Glomerular visceral epithelial cell (primary cell): Measurements from ENCODE around the gene FGF21.

ENCODE experiments used
- DNase-seq: peaks from one replicate; pipeline ENCODE4 v3.0.0-alpha.2; 2016; ENCODE audit errors: extremely low spot score

FGF21 gene

DNA sequence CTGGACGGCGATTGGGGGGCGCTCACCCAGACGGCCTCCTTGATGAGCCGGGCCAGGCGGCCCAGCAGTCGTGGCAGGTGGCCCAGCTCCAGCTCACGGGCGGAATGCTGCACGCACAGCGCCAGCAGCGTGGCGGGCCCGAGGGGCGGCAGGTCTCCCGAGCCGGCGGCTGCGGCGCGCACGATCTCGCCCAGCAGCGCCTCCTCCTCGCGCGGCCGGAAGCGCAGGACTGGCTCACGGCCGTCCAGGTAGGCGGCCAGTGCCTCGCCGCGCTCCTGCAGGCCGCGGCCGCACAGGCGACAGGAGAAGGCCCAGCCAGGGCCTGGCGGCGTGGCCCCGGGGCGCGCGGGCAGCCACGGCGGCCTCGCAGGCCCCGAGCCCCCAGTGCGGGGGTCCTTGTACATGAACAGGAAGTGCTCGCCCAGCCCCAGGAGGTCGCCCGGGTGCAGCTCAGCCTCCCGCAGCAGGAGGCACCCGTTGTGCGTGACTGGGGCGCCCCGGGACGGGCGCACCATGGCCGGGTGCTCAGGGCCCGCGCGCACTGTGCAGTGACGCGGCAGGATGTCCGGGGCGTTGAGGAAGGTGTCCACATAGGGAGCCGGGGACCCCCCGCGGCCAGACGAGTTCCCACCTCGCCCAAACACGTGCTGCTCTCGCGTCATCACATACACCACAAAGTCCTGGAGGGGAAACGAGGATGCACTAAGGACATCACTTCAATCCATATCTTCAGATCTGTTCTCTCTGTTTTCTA lies 26.2 kb upstream of the FGF21 start:
- DNase-seq: no peak

DNA sequence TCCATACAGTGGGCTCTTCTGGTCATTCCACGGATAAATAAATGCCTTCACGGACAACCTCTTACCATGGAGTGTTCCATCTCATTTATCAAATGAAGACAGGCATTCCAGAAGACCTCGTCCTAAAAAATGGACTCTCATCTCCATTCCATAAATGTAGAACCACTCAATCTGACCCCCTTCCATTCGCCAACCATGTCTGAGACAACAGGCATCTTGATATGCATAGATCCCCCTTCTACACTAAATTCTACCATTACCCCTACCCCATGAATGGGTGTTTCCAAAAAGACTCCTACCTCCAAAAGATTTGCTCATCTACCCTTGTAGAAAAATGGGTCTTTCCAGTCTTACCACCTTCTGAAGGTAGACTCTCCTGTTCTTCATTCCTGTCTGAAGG lies 23.9 kb upstream of the FGF21 start:
- no peak for DNase-seq

DNA sequence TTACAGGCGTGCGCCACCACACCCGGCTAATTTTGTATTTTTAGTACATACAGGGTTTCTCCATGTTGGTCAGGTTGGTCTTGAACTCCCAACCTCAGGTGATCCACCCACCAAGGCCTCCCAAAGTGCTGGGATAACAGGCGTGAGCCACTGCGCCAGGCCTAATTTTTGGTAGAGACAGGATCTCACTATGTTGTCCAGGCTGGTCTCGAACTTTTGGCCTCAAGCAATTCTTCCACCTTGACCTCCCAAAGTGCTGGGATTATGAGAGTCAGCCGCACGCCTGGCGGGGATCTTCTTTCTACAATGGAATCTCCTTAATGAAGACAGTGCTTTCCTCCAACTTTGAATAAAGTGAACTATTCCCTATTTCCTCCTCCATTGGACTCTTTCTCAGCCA lies 20.7 kb upstream of the FGF21 start:
- DNase-seq: no peak

DNA sequence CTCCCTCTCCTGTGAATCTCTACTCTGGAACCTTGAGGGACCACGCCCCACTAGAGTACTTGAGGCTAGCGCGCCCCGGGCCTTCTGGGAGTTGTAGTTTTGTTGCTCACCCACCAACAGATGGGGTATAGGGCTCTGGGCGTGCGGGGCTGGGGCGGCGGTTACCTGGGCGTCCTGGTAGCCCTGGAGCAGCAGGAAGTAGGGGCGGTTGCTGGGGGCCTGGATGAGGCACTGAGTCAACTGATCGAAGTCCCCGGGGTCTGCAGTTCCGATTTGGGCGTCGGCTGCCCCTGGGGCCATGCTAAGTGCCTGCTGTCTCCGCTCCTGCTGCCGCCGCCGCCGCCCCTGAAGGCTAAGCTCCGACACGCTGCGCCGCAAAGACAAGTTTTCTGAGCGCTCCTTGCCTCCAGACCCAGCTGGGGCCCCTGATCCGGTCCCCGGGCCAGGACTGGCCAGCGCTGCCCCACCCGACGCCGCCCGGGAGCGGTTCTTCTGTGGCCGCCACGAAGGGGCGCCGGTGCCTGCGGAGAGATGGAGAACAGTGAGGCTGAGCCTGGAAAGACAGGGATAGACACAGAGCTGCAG lies 20.2 kb upstream of the FGF21 start:
- DNase-seq: no peak

DNA sequence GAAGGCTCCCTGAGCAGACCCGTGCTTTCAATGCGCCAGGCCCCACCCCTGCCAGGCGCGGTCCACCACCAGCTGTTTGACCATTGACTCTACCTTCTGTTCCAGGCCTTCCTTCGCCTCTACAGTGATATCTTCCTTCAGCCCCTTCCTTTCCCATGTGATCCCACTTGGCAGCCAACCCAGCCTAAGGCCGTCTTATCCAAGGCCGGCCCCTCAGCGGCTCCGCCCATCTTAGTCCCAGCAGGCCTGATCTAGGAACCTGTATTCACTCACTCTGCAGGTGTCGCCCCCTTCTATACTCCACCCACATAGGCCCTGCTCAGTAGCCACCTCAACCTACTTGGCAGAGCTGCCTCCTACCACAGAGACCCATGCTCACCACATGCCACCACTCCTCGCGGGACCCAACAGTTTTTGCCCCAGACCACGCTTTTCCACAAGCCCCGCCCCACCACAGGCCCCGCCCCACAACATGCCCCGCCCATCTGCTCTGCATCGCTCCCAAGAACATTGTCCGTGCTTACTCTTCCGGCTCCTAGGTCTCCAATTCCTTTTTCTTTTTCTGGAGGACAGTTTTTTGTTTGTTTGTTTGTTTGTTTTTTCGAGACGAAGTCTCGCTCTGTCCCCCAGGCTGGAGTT lies 17.8 kb upstream of the FGF21 start:
- no peak for DNase-seq

DNA sequence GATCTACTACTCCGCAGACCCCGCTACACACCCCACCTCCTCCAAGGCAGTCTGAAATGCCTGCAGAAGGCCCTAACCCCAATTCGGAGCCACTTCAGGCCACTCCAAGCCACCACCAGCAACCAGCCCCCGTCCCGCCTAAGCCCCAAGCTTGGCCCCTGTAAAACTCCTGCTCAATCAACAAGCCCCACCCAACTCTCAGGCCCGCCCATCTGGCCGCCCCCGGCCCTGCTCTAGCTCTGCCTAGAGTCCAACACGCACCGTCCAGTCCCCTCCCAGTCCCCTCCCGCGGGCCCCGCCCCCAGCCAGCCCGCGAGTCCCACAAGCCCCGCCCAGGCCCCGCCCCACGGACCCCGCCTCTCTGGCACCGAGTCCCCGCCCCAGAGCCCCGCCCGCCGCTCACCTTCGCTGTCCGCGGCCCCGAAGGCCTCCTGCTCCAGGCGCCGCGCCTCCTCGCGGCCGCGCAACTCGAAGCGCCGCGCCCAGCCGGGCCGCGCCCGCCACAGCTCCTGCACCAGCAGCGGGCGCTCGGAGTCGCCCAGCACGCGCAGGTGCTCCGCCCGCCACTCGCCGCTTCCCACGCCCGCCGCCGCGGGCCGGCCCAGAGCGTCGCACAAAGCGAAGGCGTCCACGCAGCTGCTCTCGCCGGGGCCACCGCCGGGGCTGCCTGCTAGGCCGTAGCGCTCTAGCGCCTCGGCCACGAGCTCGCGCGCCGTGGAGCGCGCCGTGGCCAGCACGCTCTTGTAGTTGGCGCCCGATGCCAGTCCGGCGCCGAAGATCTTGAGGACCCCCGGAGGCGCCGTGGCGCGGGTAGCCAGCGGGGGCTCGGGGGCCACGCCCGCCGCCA lies 16.5 kb upstream of the FGF21 start:
- DNase-seq: peak; percentile 94

GRCh38 chr19:48739404-48740163 lies 15.7 kb upstream of the FGF21 start:
- DNase-seq: no peak

GRCh38 chr19:48740164-48740972 lies 15.0 kb upstream of the FGF21 start, which contains the start of gene RASIP1:
TSS of gene RASIP1 (minus strand) at chr19:48740610. CDS start at chr19:48740282, 328 bp downstream.
- DNase-seq: no peak

GRCh38 chr19:48741129-48741999 lies 14.0 kb upstream of the FGF21 start:
- no peak for DNase-seq

- DNase-seq: no peak
These were observed 13.2 kb upstream of the FGF21 start for GRCh38 chr19:48742096-48742495.

DNA sequence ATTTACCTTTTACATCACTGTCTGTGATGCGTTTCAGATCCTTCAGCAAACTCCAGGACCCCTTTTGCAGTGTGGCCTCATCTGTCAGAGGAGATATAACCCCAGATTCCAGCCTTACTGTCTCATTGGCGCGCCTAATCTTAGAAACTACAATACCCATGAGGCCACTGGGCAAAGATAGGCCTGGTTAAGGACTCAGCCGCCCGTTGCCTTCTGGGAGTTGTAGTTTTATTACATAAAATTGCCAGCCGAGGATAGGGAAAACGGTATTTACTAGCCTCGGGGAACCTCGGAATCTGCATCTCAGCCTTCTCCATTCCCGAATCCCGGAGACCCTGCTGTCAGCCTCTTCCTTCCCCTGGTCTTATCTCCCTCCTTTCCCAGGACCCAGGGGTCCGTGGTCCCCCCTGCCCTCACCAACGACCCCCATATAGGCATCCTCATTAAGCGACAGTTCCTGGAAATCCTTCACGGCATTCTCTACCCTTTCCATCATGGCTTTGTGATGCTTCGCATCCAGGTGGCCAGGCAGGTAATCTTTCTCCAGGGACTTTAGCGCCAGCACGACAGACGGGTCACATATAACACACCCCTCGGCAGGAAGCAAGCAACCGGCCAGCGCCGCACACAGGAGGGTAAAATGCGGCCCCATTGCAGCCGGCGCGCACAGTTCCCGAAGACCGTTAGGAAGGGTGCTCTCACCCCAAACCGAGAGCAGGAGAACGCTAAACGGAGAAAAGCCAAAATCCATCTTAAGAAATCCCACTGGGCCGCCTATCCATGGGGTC lies 9.9 kb upstream of the FGF21 start:
- peak; percentile 61 for DNase-seq

GRCh38 chr19:48746110-48746509 lies 9.2 kb upstream of the FGF21 start:
- no peak for DNase-seq

DNA sequence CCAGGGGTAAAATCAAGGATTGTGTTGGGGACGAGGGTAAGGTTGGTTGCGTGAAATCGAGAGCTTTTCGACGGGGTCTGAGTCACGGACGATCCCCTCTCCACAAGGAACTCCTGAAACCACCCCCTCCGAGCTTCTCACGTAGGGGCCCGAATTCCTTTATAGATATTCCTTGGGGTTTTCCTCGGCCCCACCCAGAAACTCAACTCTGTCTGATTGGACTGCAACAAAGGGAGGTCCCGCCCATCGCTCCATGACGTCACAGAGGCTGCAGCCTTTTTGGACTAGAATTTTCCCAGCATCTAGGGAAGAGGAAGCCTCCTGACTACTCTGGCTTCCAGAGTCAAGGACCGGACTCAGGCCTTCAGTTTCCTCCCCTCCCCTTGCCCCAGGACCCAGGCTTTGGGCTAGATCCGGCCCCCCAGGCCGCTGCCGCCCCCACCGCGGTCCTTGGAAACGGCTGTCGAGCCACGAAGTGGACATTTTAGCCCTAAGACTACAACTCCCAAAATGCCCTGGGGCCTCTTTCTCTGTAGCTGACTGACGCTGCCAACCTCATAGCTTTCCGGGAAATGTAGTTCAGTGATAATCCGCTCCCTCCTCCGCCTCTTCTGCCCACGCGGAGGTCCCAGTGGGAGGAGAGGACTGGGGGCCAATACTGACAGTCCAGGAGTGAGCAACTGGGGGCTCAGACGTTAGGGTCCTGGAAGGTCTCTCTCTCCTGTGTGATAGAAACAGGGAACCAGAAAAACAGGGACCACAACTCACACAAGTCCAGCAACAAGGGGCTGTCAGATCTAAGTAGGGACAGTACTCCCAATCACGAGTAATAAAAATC lies 8.4 kb upstream of the FGF21 start, which contains the start of gene IZUMO1:
Gene IZUMO1, minus strand, starts transcription at position 172 of the 838 bp plus-strand sequence. CDS start 1,050 bp downstream, outside the sequence.
- DNase-seq: peak; percentile 76

- DNase-seq: no peak
These were observed 5.6 kb upstream of the FGF21 start for GRCh38 chr19:48749571-48750198.

- no peak for DNase-seq
These were observed 5.0 kb upstream of the FGF21 start for GRCh38 chr19:48750351-48750750.

- no peak for DNase-seq
These were observed 4.4 kb upstream of the FGF21 start for GRCh38 chr19:48750771-48751504.
